ENCODE results near the gene TTLL13.

DNA sequence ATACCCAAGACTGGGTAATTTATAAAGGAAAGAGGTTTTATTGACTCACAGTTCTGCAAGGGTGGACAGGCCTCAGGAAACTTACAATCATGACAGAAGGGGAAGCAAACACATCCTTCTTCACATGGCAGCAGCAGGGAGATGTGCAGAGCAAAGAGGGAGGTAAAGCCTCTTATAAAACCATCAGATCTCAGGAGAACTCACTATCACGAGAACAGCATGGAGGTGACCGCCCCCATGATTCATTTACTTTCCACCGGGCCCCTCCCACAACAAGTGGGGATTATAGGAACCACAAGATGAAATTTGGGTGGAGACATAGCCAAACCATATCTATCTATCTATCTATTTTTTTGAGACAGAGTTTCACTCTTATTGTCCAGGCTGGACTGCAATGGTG is 10.0 kb upstream of the TTLL13 start:
- TF ChIP-seq, protein P1, sequence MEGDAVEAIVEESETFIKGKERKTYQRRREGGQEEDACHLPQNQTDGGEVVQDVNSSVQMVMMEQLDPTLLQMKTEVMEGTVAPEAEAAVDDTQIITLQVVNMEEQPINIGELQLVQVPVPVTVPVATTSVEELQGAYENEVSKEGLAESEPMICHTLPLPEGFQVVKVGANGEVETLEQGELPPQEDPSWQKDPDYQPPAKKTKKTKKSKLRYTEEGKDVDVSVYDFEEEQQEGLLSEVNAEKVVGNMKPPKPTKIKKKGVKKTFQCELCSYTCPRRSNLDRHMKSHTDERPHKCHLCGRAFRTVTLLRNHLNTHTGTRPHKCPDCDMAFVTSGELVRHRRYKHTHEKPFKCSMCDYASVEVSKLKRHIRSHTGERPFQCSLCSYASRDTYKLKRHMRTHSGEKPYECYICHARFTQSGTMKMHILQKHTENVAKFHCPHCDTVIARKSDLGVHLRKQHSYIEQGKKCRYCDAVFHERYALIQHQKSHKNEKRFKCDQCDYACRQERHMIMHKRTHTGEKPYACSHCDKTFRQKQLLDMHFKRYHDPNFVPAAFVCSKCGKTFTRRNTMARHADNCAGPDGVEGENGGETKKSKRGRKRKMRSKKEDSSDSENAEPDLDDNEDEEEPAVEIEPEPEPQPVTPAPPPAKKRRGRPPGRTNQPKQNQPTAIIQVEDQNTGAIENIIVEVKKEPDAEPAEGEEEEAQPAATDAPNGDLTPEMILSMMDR (conservative IDR thresholded peaks at IDR 0.05; ENCODE audit: low read length) = no peak
- TF ChIP-seq EZH2phosphoT487 (IDR thresholded peaks at IDR 0.05; ENCODE audit: borderline replicate concordance, low read depth, low read length) = no peak

Measured in OCI-LY7 (cell line).